Skeletal muscle cell (primary cell): ENCODE measurements around the gene DGKB.
"Not testable (repeated sequence)": the region's sequence is repeated elsewhere in the genome, so short reads cannot be mapped to it uniquely, and the experiment has no call there.

Source experiments
- DNase-seq: peaks from one replicate; pipeline ENCODE4 v3.0.0-alpha.2; 2010; ENCODE audit warnings: low read depth
- H3K4me3 ChIP-seq: 2 replicates; pipeline ENCODE4 v1.5.1; 2011; ENCODE audit warnings: low read depth, mild to moderate bottlenecking, control low read depth, low read length, moderate library complexity

The DGKB gene

GRCh38 chr7:14289957-14290356 lies 612.6 kb downstream of the DGKB start:
- no peak overlapping the region for H3K4me3 ChIP-seq
- DNase-seq, result no peak

DNA sequence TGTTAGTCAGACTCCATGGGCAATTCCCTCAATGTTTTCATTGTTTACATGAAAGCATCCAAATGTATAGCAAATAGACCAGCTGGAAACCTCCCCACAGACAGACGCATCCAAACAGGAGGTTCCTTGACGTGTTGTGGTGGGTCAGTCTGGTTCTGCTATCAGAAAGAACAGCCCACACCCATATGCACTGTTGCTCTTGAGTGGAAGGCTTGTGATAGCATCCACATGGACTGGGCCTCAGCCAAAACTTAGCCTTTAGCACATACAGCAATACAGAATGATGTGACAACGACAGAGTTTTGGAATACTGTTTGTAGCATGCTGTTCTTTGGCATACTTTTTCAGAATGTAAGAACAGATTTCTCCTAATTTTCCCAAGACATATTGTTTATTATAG lies 613.9 kb downstream of the DGKB start:
- no peak for DNase-seq

DNA sequence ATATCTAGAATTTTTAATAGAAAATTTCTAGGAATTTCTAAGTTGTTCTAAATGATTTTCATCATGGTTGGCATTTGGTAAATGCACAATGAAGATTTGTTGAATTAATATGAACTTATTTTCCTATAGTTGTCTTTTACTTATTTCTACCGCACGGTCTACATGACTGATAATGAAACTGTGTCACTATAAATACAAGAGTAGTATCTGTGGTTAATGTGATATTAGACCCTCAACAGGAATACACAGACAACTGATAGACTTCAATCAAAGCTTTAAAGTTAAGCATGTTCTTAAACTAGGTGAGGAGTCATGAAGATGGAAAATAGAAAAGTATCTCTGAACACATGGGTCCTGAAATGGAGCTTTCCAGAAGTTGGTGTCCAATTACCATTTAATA lies 615.2 kb downstream of the DGKB start:
- no peak for DNase-seq

More for the DNA sequence above, 613.9 kb downstream of the DGKB start:
- H3K4me3 ChIP-seq, result no peak overlapping the region

DNA sequence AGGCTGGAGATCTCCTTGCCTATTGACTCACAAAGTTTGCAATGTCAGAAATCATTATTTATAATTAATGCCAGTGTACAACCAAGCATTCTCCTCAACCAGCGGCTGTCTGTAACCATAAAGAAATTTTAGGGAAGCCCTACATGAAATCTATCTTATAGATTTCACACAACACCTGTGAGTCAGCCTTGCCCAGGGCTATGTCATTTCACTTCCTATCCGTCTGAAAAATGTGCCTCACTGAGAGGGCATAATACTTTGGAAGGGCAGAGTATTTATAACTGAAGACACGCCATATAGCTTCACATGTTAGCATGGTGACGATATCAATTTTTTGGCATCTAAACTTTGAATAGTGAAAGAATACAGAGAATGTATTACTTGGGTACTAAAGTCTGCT lies 616.5 kb downstream of the DGKB start:
- DNase-seq, result no peak
- no peak overlapping the region for H3K4me3 ChIP-seq

More for the DNA sequence above, 615.2 kb downstream of the DGKB start:
- H3K4me3 ChIP-seq, result no peak overlapping the region

- not testable (repeated sequence) for DNase-seq, H3K4me3 ChIP-seq
Observed at GRCh38 chr7:14279065-14279871, 623.3 kb downstream of the DGKB start.

GRCh38 chr7:14275356-14275755 lies 627.2 kb downstream of the DGKB start:
- DNase-seq, result peak; percentile 6
- no peak overlapping the region for H3K4me3 ChIP-seq

GRCh38 chr7:14271441-14271840 lies 631.1 kb downstream of the DGKB start:
- H3K4me3 ChIP-seq, result no peak overlapping the region
- no peak for DNase-seq

GRCh38 chr7:14270099-14270498 lies 632.5 kb downstream of the DGKB start:
- no peak for DNase-seq
- H3K4me3 ChIP-seq, result no peak overlapping the region

GRCh38 chr7:14260011-14260410 lies 642.5 kb downstream of the DGKB start:
- no peak overlapping the region for H3K4me3 ChIP-seq
- no peak for DNase-seq

GRCh38 chr7:14258861-14259260 lies 643.7 kb downstream of the DGKB start:
- H3K4me3 ChIP-seq, result no peak overlapping the region
- DNase-seq, result no peak

GRCh38 chr7:14258441-14258840 lies 644.1 kb downstream of the DGKB start:
- no peak for DNase-seq
- no peak overlapping the region for H3K4me3 ChIP-seq

DNA sequence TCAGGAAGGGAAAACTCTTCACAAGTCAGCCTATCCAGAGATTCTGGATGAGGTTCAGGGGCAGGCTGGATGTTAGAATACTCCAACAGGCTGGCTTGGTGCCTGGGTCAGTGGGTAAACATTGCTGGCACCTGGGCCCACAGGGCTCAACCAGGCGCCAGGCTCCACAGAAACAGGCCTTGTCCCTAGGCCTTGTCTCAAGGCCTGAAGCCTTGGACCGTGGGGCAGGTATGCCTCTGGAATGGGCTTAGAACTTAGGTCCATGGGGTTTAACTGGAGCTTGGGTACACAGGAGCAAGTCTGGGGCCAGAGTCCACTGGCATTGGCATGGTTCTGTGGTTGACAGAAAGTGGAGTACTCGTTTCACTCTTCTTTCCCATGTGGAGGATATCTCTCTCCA lies 650.1 kb downstream of the DGKB start:
- DNase-seq, result no peak
- H3K4me3 ChIP-seq, result no peak overlapping the region

GRCh38 chr7:14242175-14242574 lies 660.4 kb downstream of the DGKB start:
- H3K4me3 ChIP-seq, result no peak overlapping the region
- no peak for DNase-seq

DNA sequence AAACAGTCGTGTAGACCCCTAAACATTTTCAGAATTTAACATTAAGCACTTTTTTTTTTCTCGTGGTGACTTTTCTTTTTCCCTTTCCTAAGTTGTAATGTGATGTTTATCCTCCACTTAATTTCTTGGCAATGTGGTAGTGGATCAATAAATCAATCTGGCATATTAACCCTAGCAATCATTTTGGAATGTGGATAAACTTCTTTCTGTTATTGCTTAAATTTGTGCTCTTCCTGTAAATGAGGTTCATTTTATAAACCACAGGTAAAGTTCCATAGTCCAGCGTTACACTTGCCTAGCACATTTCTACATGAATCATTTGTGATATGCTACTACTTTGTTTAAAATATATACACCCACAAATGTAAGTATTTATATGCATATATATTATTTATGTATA lies 665.7 kb downstream of the DGKB start:
- no peak overlapping the region for H3K4me3 ChIP-seq
- DNase-seq, result no peak

DNA sequence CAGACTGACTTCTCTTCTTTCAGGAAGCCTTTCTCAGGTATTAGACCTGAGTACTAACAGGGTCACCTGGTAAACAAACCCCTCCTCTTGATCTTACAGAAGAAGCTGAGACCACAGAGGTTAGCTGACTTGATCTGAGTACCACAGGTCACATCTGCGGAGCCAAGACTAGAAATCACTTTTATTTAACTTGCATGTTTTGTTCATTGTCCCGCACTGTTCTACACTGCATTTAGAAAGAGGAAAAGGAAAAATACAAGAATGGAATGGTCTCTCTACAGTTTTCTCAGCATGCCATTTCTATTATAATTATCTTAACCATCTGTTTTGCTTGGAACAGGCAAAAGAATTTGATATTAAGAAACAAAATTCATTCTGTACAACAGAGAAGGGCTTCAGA lies 667.5 kb downstream of the DGKB start:
- DNase-seq, result no peak

DNA sequence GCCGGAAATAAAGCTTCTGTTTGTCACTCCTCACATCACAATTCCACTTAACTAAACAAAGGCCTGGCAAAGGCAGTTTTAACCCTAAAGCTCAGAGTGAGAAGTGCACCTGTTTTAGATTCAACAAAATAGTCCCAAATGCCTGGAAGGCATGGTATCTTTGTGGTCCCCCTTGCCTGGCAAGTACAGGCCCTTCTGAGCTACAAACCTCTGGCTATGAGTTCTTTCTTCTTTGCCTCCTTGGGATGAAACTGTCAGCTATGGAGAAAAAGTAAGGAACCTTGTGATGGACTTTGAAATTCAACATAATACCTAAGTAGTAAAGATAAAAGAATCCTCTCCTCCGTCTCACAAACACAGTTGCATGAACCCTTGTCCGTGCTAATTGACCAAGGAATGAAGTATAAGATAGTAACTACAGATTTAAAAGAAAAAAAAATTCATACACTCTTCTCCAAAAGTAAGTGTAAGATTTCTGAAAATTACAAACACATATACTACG lies 668.6 kb downstream of the DGKB start:
- no peak overlapping the region for H3K4me3 ChIP-seq
- no peak for DNase-seq

More for the DNA sequence above, 667.5 kb downstream of the DGKB start:
- no peak overlapping the region for H3K4me3 ChIP-seq

GRCh38 chr7:14233076-14233867 lies 669.3 kb downstream of the DGKB start:
- H3K4me3 ChIP-seq, result no peak overlapping the region
- DNase-seq, result no peak

- no peak for DNase-seq
- no peak overlapping the region for H3K4me3 ChIP-seq
Observed at GRCh38 chr7:14229047-14229446, 673.5 kb downstream of the DGKB start.

DNA sequence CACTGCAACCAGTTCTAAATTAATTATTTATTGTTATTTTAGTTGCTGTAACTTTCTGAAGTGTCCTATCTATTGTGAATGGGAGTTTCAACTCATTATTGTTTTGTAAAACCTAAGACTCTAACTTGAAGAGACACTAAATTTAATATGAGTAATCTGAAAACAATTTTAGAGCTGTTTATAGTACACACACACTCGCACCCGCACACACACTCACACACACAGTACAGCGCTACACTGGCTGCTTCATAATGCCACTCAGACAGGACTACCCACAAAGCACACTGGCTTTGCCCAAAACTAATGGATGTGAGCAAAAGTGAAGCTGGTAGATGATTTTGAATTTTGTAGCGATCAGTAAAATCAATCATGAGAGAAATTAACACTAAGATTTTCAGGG lies 674.2 kb downstream of the DGKB start:
- H3K4me3 ChIP-seq, result no peak overlapping the region
- no peak for DNase-seq

DNA sequence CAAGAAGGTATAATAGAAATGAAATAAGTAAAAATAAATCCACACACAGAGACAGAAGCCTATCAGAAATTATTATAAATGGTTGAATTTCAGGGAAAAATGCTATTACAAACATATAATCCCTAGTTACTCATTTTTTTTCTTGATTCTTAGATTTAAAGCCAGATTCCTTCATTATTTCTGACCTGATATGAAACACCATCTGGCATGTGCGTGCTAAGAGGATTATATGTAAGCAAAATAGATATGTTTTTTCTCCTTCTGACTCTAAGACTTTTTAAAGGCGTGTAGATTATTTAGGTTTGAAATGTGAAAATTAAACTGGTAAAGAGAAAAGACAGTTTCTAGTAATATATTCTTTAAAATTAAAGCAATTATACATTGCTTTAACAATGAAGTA lies 676.4 kb downstream of the DGKB start:
- no peak for DNase-seq
- H3K4me3 ChIP-seq, result no peak overlapping the region

GRCh38 chr7:14219125-14219524 lies 683.4 kb downstream of the DGKB start:
- H3K4me3 ChIP-seq, result no peak overlapping the region
- no peak for DNase-seq
